Transverse colon (tissue), 4 donors: ENCODE data around the gene UBAC2. TPM values are rescaled to one million over a fixed set of nuclear protein-coding genes. Genes with fewer than 3 reads are reported as not detected.

ENCODE experiments used
- DNase-seq: peaks from one replicate; pipeline ENCODE4 v3.0.0-alpha.2; 2019
- H3K27ac ChIP-seq, 4 donors: fragments of 200-600 bp; sonication (generic); 2 replicates each; pipeline ENCODE4 v1.5.1; 2016 to 2018; ENCODE audit warnings: inconsistent platforms in 4 of 4
- H3K27me3 ChIP-seq: fragments of 200-600 bp; sonication (generic); 2 replicates; pipeline ENCODE4 v1.5.1; 2017; ENCODE audit warnings: inconsistent platforms
- H3K36me3 ChIP-seq, 4 donors: fragments of 200-600 bp; sonication (generic); 2 replicates each; pipeline ENCODE4 v1.5.1; 2017 to 2019; ENCODE audit warnings: inconsistent platforms in 4 of 4
- H3K4me1 ChIP-seq, 4 donors: fragments of 200-600 bp; sonication (generic); 2 replicates each; pipeline ENCODE4 v1.5.1; 2017 to 2020; ENCODE audit warnings: inconsistent platforms in 4 of 4
- H3K4me3 ChIP-seq, 4 donors: fragments of 200-600 bp; sonication (generic); 1 replicate in 1 of 4; 2 replicates in 3 of 4; pipeline versions ENCODE4 v1.5.1 to v1.6.1; 2017 to 2019; ENCODE audit warnings: inconsistent platforms in 4 of 4
- H3K9me3 ChIP-seq, 2 donors: fragments of 200-600 bp; sonication (generic); 2 replicates each; pipeline ENCODE4 v1.5.1; 2017 to 2019; ENCODE audit warnings: inconsistent platforms in 2 of 2
- EP300 ChIP-seq: sonication (generic); formaldehyde crosslinking; IDR thresholded peaks from one replicate; pipeline ENCODE4 v1.6.1; 2017; ENCODE audit warnings: antibody characterized with exemption, low read depth
- POLR2A ChIP-seq: fragments of 450-650 bp; IDR thresholded peaks from one replicate; pipeline ENCODE4 v1.6.1; 2016; ENCODE audit warnings: antibody characterized with exemption, mild to moderate bottlenecking, moderate library complexity
- POLR2AphosphoS5 ChIP-seq, 3 donors: sonication (generic); formaldehyde crosslinking; IDR thresholded peaks; one replicate each; pipeline ENCODE4 v1.6.1; 2016; ENCODE audit warnings: antibody characterized with exemption in 3 of 3
- WGBS, 2 donors: methylation state at CpG; one replicate each; pipeline ENCODE4 v1.1.5; 2018; ENCODE audit warnings: low coverage in 1 of 2; 5-methylcytosine and 5-hydroxymethylcytosine counted together
- in situ Hi-C, 4 donors: fragments of 200-750 bp; cut with MboI; loops; one replicate each; pipeline versions ENCODE4 v1.15.0 to v1.15.1; 2017; ENCODE audit warnings: low sequenced_read_pairs in 3 of 4, low pct_ligation_motif_present in 1 of 4, low pct_unique_long_range_greater_than_20kb in 1 of 4
- intact Hi-C: fragments of 100-400 bp; cut with DNase I; formaldehyde crosslinking; loops from one replicate; pipeline ENCODE4 v1.15.1; 2023; ENCODE audit warnings: low total_unique reads
- total RNA-seq, 4 donors: library from RNA; depleted of rRNA; stranded (reverse); fragments of >200 nt; gene quantifications; one replicate each; pipeline ENCODE4 v1.1.0, GENCODE V29; 2016
- TF ChIP-seq, protein P1 (sequence below), 5 experiments: fragments of 200-600 bp in 3 of 5; fragments of 450-650 bp in 2 of 5; sonication (generic) in 3 of 5; IDR thresholded peaks; 1 replicate in 2 of 5; 2 replicates in 3 of 5; pipeline ENCODE4 v1.5.1; 2016 to 2017; ENCODE audit warnings: antibody characterized with exemption in 5 of 5, inconsistent platforms in 3 of 5, mild to moderate bottlenecking in 2 of 5, moderate library complexity in 1 of 5

The UBAC2 gene
- total RNA-seq, 4 donors from 2014 or later = 34.4 to 77.3 (median 66.5) TPM

DNA sequence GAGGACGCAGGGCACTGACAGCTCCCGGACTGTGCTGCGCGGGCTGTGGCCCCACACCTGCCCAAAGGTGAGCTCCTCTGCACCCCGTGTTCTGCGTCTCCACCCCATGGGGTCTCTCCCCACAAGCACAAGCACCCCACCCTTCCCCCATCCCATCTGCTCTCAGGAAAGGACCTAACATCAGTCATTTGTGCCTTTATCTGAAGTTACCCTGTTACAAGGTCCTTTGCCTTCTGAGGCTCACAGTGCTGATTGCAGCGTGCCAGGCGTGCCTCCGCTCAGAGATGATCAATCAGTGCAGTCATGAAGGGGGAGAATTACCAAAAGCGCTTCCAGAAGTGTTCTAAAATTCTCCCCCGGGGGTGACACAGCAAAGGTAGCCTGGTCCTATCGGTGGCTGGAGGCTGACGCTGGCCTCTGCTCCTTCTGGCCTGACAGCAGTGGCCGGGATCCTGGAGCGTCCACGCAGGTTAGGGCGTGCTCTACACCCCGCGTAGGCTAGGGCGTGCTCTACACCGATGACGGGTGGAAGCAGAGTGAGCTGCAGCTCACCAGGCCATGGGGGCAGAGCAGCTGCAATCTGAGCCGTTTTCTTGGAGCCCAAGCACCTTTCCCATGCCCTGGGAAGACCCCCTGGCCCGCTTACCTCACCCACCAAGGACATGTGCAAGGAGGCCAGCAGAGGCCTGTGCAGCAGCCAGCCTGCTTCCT lies 215.9 kb downstream of the UBAC2 start:
- Histone ChIP-seq H3K4me1 (no peaks in the 10 kb centered on the region), H3K36me3 (no peaks in the 10 kb centered on the region), H3K9me3 (no peaks in the 10 kb centered on the region), H3K27ac (no peak overlapping the region), H3K4me3 (no peak overlapping the region), H3K27me3 (no peaks in the 10 kb centered on the region)
- DNase-seq = no peak
- intact Hi-C loops (no loop called here), in situ Hi-C loops (no loop called here)
- 93% methylated on average over 23 of the region's 24 CpGs; no CpG with 5 or more reads in 1 of the 2 donors for WGBS, 2 donors
- TF ChIP-seq, protein P1, sequence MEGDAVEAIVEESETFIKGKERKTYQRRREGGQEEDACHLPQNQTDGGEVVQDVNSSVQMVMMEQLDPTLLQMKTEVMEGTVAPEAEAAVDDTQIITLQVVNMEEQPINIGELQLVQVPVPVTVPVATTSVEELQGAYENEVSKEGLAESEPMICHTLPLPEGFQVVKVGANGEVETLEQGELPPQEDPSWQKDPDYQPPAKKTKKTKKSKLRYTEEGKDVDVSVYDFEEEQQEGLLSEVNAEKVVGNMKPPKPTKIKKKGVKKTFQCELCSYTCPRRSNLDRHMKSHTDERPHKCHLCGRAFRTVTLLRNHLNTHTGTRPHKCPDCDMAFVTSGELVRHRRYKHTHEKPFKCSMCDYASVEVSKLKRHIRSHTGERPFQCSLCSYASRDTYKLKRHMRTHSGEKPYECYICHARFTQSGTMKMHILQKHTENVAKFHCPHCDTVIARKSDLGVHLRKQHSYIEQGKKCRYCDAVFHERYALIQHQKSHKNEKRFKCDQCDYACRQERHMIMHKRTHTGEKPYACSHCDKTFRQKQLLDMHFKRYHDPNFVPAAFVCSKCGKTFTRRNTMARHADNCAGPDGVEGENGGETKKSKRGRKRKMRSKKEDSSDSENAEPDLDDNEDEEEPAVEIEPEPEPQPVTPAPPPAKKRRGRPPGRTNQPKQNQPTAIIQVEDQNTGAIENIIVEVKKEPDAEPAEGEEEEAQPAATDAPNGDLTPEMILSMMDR (IDR thresholded peaks at IDR 0.05) = no peak
- no peak for TF ChIP-seq POLR2AphosphoS5 (IDR thresholded peaks at IDR 0.05)
- TF ChIP-seq POLR2A = no peak
- no peak for TF ChIP-seq EP300

DNA sequence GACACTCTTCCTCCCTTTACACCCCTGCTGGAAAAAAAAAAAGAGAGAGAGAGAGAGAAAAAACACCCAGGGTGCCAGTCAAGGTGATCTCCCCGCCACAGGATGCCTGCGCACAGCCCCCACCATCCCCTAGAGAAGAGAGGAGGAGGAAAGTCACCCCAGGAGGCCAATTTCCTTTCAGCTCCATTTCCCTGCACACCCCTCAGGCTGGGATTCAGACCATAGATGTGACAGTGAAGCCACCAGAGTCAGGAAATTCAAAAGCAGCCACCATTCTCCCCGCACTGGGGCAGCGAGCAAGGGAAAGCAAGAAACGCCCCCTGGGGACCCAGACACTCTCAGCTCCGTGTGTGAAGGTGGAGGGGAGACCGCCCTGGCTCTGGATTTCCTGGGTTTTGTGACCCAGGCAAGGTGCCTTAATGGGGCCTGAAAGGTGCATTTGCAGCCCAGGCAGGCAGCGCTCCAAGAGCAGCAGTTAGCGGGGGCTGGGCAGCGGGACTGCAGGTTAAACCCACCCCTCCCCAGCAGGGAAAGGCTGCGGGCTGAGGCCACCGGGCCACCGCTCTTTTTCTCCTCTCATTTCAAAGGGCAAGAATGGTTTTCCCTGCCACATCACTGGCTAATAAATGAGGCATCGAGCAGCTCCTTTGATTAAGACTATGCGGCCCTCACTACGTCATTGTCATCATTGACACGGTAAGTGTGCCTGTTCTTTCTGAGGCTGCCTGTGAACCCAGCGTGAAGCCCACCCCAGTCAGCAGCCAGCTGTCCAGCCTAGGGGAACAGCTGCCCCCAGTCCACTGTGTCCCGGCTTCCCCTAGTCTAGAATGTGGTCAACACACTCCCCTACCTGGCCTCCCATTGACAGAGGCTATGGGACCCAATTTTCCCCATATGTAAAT lies 216.8 kb downstream of the UBAC2 start:
- intact Hi-C loops = no loop called here
- TF ChIP-seq POLR2A = no peak
- TF ChIP-seq EP300 = no peak
- no peak for TF ChIP-seq POLR2AphosphoS5 (IDR thresholded peaks at IDR 0.05)
- TF ChIP-seq, protein P1 (IDR thresholded peaks at IDR 0.05) = no peak

DNA sequence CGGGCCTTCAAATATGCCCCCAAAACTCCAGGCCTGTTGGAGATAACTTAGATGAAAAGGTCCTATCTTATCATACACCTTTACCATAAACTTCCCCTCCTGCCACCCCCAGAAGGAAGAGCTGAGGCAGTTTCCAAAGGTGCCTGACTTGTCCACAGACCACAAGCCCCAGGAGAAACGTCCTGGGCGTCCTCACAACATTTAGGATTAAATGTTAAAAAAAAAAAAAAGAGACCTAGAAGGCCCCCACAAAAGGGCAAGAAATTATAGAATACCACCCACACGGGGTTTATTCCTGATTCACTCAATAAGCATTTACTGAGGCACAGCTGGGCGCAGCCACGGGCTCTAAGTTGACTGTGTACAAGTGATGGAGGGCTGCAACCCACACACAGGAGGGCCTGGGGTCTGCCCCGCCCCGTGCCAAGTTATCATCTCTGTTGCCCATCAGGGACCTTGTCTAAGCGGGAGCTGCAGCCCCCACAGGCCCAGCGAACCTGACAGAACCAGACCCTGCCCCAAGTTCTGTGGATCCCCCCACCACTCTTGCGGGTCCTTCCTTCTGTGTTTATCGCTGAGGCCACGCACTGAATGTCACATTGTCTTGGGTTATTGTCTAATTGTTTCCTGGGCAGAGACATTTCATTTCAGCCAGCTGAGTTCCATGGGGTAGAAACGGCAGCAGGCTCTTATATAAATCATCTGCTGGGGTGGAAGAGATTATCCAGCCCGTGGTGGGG lies 217.6 kb downstream of the UBAC2 start:
- H3K4me3 ChIP-seq = no peak overlapping the region
- H3K36me3 ChIP-seq = no peaks in the 10 kb centered on the region
- no peaks in the 10 kb centered on the region for H3K9me3 ChIP-seq
- no peaks in the 10 kb centered on the region for H3K27me3 ChIP-seq
- intact Hi-C loops (no loop called here), in situ Hi-C loops (no loop called here)
- WGBS, 2 donors = 72 to 81% methylated on average over 5 to 15 of the region's 15 CpGs
- H3K4me1 ChIP-seq = no peaks in the 10 kb centered on the region
- TF ChIP-seq POLR2AphosphoS5 (IDR thresholded peaks at IDR 0.05) = no peak
- no peak for TF ChIP-seq EP300
- TF ChIP-seq, protein P1 (IDR thresholded peaks at IDR 0.05) = no peak
- no peak for TF ChIP-seq POLR2A
- DNase-seq = no peak
- H3K27ac ChIP-seq = no peak overlapping the region

More for the DNA sequence above, 216.8 kb downstream of the UBAC2 start:
- Histone ChIP-seq H3K36me3 (no peaks in the 10 kb centered on the region), H3K27ac (no peak overlapping the region), H3K4me3 (no peak overlapping the region), H3K4me1 (no peaks in the 10 kb centered on the region), H3K9me3 (no peaks in the 10 kb centered on the region), H3K27me3 (no peaks in the 10 kb centered on the region)
- DNase-seq = no peak
- WGBS, 2 donors = 88% methylated on average over 19 of the region's 19 CpGs; no CpG with 5 or more reads in 1 of the 2 donors
- in situ Hi-C loops = no loop called here

DNA sequence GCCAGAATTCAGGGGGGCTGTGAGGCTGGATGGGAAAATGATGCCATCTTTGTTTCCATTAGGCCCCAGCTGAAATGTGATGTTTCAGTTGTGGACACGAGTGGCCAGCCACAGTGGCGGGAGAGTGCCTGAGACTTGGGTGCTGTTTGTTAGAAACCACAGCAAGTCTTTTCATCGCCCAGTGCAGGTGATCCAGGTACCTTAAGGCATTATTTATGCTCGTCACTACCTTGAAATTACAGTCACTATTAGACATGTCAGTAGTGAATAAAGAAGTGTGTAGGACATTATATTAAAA lies 218.1 kb downstream of the UBAC2 start:
- in situ Hi-C loops (no loop called here), intact Hi-C loops (no loop called here)
- Histone ChIP-seq H3K9me3 (no peaks in the 10 kb centered on the region), H3K4me3 (no peak overlapping the region), H3K27ac (no peak overlapping the region), H3K36me3 (no peaks in the 10 kb centered on the region), H3K4me1 (no peaks in the 10 kb centered on the region), H3K27me3 (no peaks in the 10 kb centered on the region)
- TF ChIP-seq, protein P1 (IDR thresholded peaks at IDR 0.05) = no peak
- TF ChIP-seq POLR2AphosphoS5 (IDR thresholded peaks at IDR 0.05) (no peak), POLR2A (no peak), EP300 (no peak)
- 86 to 96% methylated on average over 1 to 4 of the region's 4 CpGs for WGBS, 2 donors
- DNase-seq = no peak
